Mucosa of rectum (tissue), 2 donors: ENCODE measurements around the gene COL4A2.

Experiments
- H3K27ac ChIP-seq, 2 donors: one replicate each; pipeline ENCODE4 v1.7.0; 2013; ENCODE audit warnings: inconsistent platforms in 2 of 2, low read depth in 2 of 2, low read length in 2 of 2
- H3K27me3 ChIP-seq, 2 donors: one replicate each; pipeline ENCODE4 v1.7.0; 2013; ENCODE audit warnings: low read length in 2 of 2; ENCODE audit not compliant: control insufficient read depth in 2 of 2, insufficient read depth in 2 of 2
- H3K36me3 ChIP-seq, 2 donors: one replicate each; pipeline ENCODE4 v1.7.0; 2013; ENCODE audit warnings: low read length in 2 of 2; ENCODE audit not compliant: control insufficient read depth in 2 of 2, insufficient read depth in 2 of 2
- H3K4me1 ChIP-seq, 2 donors: one replicate each; pipeline ENCODE4 v1.7.0; 2013; ENCODE audit warnings: low read length in 2 of 2, mild to moderate bottlenecking in 1 of 2; ENCODE audit not compliant: control insufficient read depth in 2 of 2, insufficient read depth in 2 of 2
- H3K4me3 ChIP-seq, 2 donors: one replicate each; pipeline ENCODE4 v1.7.0; 2013; ENCODE audit warnings: low read length in 2 of 2
- H3K9ac ChIP-seq, 2 donors: one replicate each; pipeline ENCODE4 v1.7.0; 2013; ENCODE audit warnings: low read length in 2 of 2, low read depth in 1 of 2, mild to moderate bottlenecking in 1 of 2
- H3K9me3 ChIP-seq, 2 donors: one replicate each; pipeline ENCODE4 v1.7.0; 2013; ENCODE audit warnings: low read length in 2 of 2; ENCODE audit not compliant: control insufficient read depth in 2 of 2
- donor health status: healthy.
- donor health status: Normal muscosa, but diverticular disease.

Gene COL4A2

GRCh38 chr13:110306960-110307766 is at the start of gene COL4A2, which contains the start of gene COL4A1:
Gene COL4A2 (plus strand): TSS chr13:110307284. CDS start chr13:110307904, 620 bp downstream.
Gene COL4A1 (minus strand): TSS chr13:110307157. CDS start chr13:110307027, 130 bp downstream.
- peak within 1 kb of the TSS; percentile 71 to 79 for H3K4me3 ChIP-seq

GRCh38 chr13:110257408-110257807 is 49.7 kb upstream of the COL4A2 start:
- no peak overlapping the region for H3K9ac ChIP-seq
- no peaks in the 10 kb centered on the region for H3K36me3 ChIP-seq
- no peak overlapping the region for H3K27ac ChIP-seq
- H3K4me3 ChIP-seq = no peak overlapping the region
- no peaks in the 10 kb centered on the region for H3K4me1 ChIP-seq
- H3K27me3 ChIP-seq = no peaks in the 10 kb centered on the region
- H3K9me3 ChIP-seq = no peaks in the 10 kb centered on the region

More at GRCh38 chr13:110306960-110307766, at the start of gene COL4A2, which contains the start of gene COL4A1:
- Histone ChIP-seq H3K36me3 (no peaks in the 10 kb centered on the region), H3K27ac (peak within 1 kb of the TSS; percentile 81 to 84), H3K9ac (peak within 1 kb of the TSS; percentile 65 to 74), H3K4me1 (peaks cover 9 to 19% of the 10 kb centered on the region in 2 donors), H3K27me3 (peaks cover 4 to 46% of the 10 kb centered on the region in 2 donors), H3K9me3 (no peaks in the 10 kb centered on the region)

DNA sequence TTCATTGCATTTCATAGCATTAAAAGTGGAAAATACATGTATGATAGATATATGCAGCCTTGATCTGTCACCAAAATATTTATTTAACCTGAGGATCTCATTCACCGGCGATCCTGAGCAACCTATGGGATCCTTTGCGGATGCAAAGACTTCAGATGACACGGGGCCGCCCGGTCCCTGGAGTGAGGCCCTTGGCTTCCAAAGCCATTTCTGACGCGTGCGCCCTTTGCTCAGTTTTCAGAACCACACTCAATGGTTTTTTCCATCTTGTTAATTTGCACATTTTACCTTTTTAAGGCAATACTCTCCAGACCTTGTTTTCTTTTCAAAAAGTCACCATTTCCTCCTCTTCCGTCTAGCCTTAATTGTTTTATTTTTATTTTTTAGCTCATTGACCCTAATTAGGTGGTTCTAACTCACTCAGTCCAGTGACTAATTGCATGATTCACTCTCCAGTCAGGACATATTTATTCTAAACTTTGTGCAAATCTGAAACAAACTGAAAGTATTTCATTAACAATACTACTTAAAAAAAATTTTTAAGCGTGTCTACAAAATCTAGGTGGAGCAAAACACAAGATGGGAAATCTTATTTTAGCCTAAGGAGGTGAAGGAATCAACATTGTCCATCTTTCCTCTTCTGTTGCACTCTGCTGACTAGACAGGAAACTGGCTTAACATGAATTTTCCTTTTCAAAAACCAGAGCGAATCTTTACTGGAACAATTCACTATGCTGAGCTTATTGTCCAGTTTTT is 48.0 kb upstream of the COL4A2 start:
- Histone ChIP-seq H3K4me1 (peaks cover 7 to 11% of the 10 kb centered on the region in 2 donors), H3K9me3 (no peaks in the 10 kb centered on the region), H3K27me3 (no peaks in the 10 kb centered on the region), H3K9ac (no peak overlapping the region), H3K4me3 (no peak overlapping the region), H3K27ac (no peak overlapping the region), H3K36me3 (no peaks in the 10 kb centered on the region)

DNA sequence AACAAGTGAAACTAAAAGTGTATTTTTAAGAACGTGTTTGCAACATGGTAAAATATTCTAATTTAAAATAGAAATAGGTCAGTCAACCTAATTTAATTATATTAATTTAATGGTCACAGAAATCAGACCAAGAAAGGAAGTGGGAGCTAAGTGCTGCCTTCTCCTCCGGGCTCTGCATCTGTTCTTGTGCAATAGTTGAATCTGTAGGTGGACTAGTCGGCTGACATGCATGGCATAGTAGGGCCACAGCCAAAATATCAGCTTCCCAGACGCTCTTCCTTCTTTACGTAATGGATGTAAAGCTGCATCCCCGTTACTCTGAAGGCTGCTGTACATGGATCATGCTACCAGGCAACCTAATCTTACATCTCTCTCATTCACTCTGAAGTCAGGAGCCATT is 47.4 kb upstream of the COL4A2 start:
- Histone ChIP-seq H3K4me3 (no peak overlapping the region), H3K4me1 (peaks cover 7 to 13% of the 10 kb centered on the region in 2 donors)

GRCh38 chr13:110261166-110262081 is 45.7 kb upstream of the COL4A2 start:
- Histone ChIP-seq H3K4me1 (peaks cover 7 to 13% of the 10 kb centered on the region in 2 donors), H3K9me3 (no peaks in the 10 kb centered on the region), H3K4me3 (no peak overlapping the region), H3K36me3 (no peaks in the 10 kb centered on the region), H3K9ac (no peak overlapping the region), H3K27ac (no peak overlapping the region), H3K27me3 (no peaks in the 10 kb centered on the region)

More for the DNA sequence above, 47.4 kb upstream of the COL4A2 start:
- Histone ChIP-seq H3K9me3 (no peaks in the 10 kb centered on the region), H3K27ac (no peak overlapping the region), H3K9ac (no peak overlapping the region), H3K27me3 (no peaks in the 10 kb centered on the region), H3K36me3 (no peaks in the 10 kb centered on the region)

DNA sequence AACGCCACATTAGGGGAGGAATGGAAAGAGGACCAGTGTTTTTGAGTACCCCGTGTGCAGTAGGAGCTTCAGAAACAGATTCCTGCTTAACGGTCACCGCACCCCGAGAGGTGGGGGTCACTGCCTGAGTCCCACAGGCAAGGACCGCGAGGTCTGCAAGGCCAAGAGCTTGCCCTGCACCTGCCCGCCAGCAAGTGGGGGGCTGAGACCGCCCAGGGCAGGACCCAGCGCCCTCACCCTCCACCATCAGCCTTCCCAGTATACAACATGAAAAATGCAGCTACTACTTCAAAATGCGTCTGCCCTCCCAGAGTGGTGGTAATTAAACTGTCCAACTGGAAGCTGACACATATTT is 45.0 kb upstream of the COL4A2 start:
- peaks cover 7 to 13% of the 10 kb centered on the region in 2 donors for H3K4me1 ChIP-seq
- no peaks in the 10 kb centered on the region for H3K9me3 ChIP-seq
- H3K27me3 ChIP-seq = no peaks in the 10 kb centered on the region
- no peak overlapping the region for H3K4me3 ChIP-seq
- H3K27ac ChIP-seq = peak overlapping the region; percentile 20 to 46
- no peak overlapping the region for H3K9ac ChIP-seq
- no peaks in the 10 kb centered on the region for H3K36me3 ChIP-seq

- Histone ChIP-seq H3K4me3 (peak overlapping the region; percentile 4 to 13), H3K4me1 (peaks cover 7 to 13% of the 10 kb centered on the region in 2 donors), H3K9ac (peak overlapping the region in 1 of 2 donors; percentile 3), H3K9me3 (no peaks in the 10 kb centered on the region), H3K36me3 (no peaks in the 10 kb centered on the region), H3K27ac (peak overlapping the region; percentile 25 to 46), H3K27me3 (no peaks in the 10 kb centered on the region)
Observed at GRCh38 chr13:110262508-110263291, 44.4 kb upstream of the COL4A2 start.

GRCh38 chr13:110263404-110263803 is 43.7 kb upstream of the COL4A2 start:
- no peak overlapping the region for H3K9ac ChIP-seq
- no peaks in the 10 kb centered on the region for H3K9me3 ChIP-seq
- no peak overlapping the region for H3K4me3 ChIP-seq
- no peaks in the 10 kb centered on the region for H3K36me3 ChIP-seq
- no peaks in the 10 kb centered on the region for H3K27me3 ChIP-seq
- H3K27ac ChIP-seq = peak overlapping the region in 1 of 2 donors; percentile 25
- H3K4me1 ChIP-seq = peaks cover 7 to 13% of the 10 kb centered on the region in 2 donors

GRCh38 chr13:110263888-110264287 is 43.2 kb upstream of the COL4A2 start:
- Histone ChIP-seq H3K27ac (peak overlapping the region in 1 of 2 donors; percentile 4), H3K27me3 (no peaks in the 10 kb centered on the region), H3K36me3 (no peaks in the 10 kb centered on the region), H3K9ac (no peak overlapping the region), H3K4me1 (peaks cover 7 to 13% of the 10 kb centered on the region in 2 donors), H3K4me3 (no peak overlapping the region), H3K9me3 (no peaks in the 10 kb centered on the region)
